Mucosa of stomach (tissue), 1 donor: ENCODE results near the gene PNPLA1.

ENCODE experiments used
- H3K27me3 ChIP-seq: one replicate; pipeline ENCODE4 v1.7.0; 2013; ENCODE audit warnings: mild to moderate bottlenecking, low read length; ENCODE audit not compliant: control insufficient read depth, insufficient read depth
- H3K36me3 ChIP-seq: one replicate; pipeline ENCODE4 v1.7.0; 2013; ENCODE audit warnings: low read length; ENCODE audit not compliant: control insufficient read depth, insufficient read depth
- H3K4me1 ChIP-seq: one replicate; pipeline ENCODE4 v1.7.0; 2013; ENCODE audit warnings: mild to moderate bottlenecking, low read length; ENCODE audit not compliant: control insufficient read depth, insufficient read depth
- H3K4me3 ChIP-seq: one replicate; pipeline ENCODE4 v1.7.0; 2013; ENCODE audit warnings: low read length
- H3K9ac ChIP-seq: one replicate; pipeline ENCODE4 v1.7.0; 2013; ENCODE audit warnings: mild to moderate bottlenecking, low read length, moderate library complexity
- H3K9me3 ChIP-seq: one replicate; pipeline ENCODE4 v1.7.0; 2013; ENCODE audit warnings: mild to moderate bottlenecking, low read length, moderate library complexity; ENCODE audit not compliant: control insufficient read depth
- donor health status: Pancreatic carcinoma.

PNPLA1 gene

DNA sequence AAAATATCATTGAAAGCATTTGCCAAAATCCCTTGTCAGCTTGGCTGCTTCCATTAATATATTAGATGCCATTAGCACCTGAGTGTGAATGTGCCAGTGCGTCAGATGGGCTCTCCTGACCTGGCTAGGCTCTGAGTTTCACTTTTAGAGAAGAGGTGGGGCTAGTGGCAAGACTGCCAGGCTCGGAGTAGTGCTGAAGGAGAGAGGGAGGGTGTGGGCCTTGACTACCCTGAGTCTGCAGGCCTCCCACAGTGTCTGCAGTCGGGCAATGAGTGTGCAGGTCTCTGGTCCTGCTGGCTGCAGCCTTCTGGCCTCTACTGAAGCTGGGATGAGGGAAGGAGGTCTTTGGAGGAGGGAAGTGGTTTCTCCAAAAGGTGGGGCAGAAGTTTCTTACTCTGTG is 34.6 kb upstream of the PNPLA1 start:
- Histone ChIP-seq H3K27me3 (no peaks in the 10 kb centered on the region), H3K4me3 (no peak overlapping the region), H3K9ac (no peak overlapping the region), H3K36me3 (no peaks in the 10 kb centered on the region), H3K9me3 (no peaks in the 10 kb centered on the region), H3K4me1 (no peaks in the 10 kb centered on the region)

GRCh38 chr6:36235862-36236261 is 34.0 kb upstream of the PNPLA1 start:
- Histone ChIP-seq H3K9me3 (no peaks in the 10 kb centered on the region), H3K4me3 (no peak overlapping the region), H3K27me3 (no peaks in the 10 kb centered on the region), H3K4me1 (no peaks in the 10 kb centered on the region), H3K9ac (no peak overlapping the region), H3K36me3 (no peaks in the 10 kb centered on the region)

GRCh38 chr6:36239774-36240173 is 30.1 kb upstream of the PNPLA1 start:
- Histone ChIP-seq H3K36me3 (no peaks in the 10 kb centered on the region), H3K9me3 (no peaks in the 10 kb centered on the region)

GRCh38 chr6:36241728-36242127 is 28.1 kb upstream of the PNPLA1 start:
- Histone ChIP-seq H3K9ac (no peak overlapping the region), H3K9me3 (no peaks in the 10 kb centered on the region), H3K4me1 (peaks cover 9% of the 10 kb centered on the region), H3K36me3 (no peaks in the 10 kb centered on the region), H3K27me3 (no peaks in the 10 kb centered on the region), H3K4me3 (no peak overlapping the region)

More at GRCh38 chr6:36239774-36240173, 30.1 kb upstream of the PNPLA1 start:
- Histone ChIP-seq H3K9ac (no peak overlapping the region), H3K4me1 (no peaks in the 10 kb centered on the region), H3K27me3 (no peaks in the 10 kb centered on the region), H3K4me3 (no peak overlapping the region)

- H3K36me3 ChIP-seq: no peaks in the 10 kb centered on the region
- no peak overlapping the region for H3K9ac ChIP-seq
- H3K27me3 ChIP-seq: no peaks in the 10 kb centered on the region
- H3K4me1 ChIP-seq: peaks cover 9% of the 10 kb centered on the region
- no peaks in the 10 kb centered on the region for H3K9me3 ChIP-seq
- no peak overlapping the region for H3K4me3 ChIP-seq
These were observed 27.7 kb upstream of the PNPLA1 start for GRCh38 chr6:36242161-36242560.

DNA sequence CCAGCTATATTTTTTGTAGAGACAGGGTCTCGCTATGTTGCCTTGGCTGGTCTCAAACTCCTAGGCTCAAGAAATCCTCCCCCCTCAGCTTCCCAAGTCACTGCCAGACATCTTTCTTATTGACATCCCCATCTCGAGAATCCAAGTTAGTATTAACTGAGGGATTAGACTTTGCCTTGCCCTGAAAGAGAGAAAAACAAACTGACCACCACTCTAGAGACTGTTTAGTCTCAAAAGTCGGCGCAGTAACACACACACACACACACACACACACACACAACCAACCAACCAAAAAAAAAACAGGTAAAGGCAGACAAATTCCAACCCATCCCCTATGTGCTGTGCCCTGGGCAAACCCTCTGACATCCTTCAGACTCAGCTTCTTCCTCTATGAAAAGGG is 27.2 kb upstream of the PNPLA1 start:
- H3K4me1 ChIP-seq: peaks cover 9% of the 10 kb centered on the region
- no peaks in the 10 kb centered on the region for H3K9me3 ChIP-seq
- no peak overlapping the region for H3K9ac ChIP-seq
- H3K36me3 ChIP-seq: no peaks in the 10 kb centered on the region
- H3K4me3 ChIP-seq: no peak overlapping the region
- H3K27me3 ChIP-seq: no peaks in the 10 kb centered on the region

- Histone ChIP-seq H3K4me1 (peaks cover 9% of the 10 kb centered on the region), H3K36me3 (no peaks in the 10 kb centered on the region), H3K9me3 (no peaks in the 10 kb centered on the region), H3K9ac (no peak overlapping the region), H3K4me3 (no peak overlapping the region), H3K27me3 (no peaks in the 10 kb centered on the region)
These were observed 26.2 kb upstream of the PNPLA1 start for GRCh38 chr6:36243562-36244212.

DNA sequence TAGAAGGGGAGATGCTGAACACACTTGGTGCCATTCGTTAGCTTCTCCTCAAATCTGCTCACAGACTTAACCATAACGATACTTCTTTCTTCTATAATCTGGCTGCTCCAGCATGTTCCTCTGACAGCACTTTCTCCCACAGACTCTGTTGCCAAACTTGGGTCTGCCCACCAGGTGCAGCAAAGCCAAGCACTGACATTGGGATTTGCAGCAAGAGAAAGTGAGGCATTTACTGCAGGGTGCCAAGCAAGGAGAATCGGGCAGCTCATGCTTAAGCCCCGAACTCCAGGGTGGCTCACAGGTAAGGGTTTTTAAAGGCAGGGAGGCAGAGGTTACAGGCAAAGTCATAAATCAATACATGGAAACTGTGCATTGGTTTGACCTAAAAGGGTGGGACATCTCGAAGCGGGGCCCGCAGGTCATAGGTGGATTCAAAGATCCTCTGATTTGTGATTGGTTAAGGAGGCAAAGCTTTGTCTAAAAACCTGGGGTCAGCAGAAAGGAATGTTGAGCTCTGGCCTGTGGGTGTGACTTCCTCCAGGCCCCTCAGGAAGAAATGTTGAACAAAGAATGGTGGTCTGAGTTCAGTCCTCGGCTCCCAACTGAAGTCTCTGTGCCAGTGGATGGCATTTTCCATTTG is 25.1 kb upstream of the PNPLA1 start:
- H3K4me1 ChIP-seq: peaks cover 9% of the 10 kb centered on the region
- no peaks in the 10 kb centered on the region for H3K9me3 ChIP-seq
- no peak overlapping the region for H3K4me3 ChIP-seq
- no peaks in the 10 kb centered on the region for H3K27me3 ChIP-seq
- no peak overlapping the region for H3K9ac ChIP-seq
- no peaks in the 10 kb centered on the region for H3K36me3 ChIP-seq

DNA sequence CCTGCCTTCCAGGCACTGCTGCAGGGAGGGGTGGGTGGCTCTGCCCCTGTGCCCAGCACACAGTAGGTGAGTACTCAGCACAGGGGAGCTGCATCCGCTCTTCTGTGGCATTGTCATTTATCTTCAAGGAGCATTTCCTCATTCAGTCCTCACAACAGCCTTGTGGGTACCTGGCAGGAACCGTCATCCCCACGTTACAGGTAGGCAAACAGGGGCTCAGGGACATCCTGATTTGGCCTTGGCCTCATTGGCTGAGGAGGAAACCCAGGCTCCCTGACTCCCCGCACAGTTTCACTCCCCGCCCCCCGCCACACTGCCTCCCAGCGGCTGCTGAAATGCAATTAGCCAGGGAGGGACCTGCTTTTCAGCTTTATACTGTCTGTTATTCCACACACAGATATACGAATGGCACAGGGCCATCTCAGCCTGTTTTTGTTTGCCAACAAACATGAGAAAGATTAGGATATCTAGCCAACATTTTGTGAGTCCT is 24.2 kb upstream of the PNPLA1 start:
- Histone ChIP-seq H3K4me1 (peaks cover 9% of the 10 kb centered on the region), H3K4me3 (no peak overlapping the region), H3K36me3 (no peaks in the 10 kb centered on the region), H3K27me3 (no peaks in the 10 kb centered on the region), H3K9ac (no peak overlapping the region), H3K9me3 (no peaks in the 10 kb centered on the region)

- H3K4me3 ChIP-seq: no peak overlapping the region
These were observed 23.2 kb upstream of the PNPLA1 start for GRCh38 chr6:36246506-36247268.

DNA sequence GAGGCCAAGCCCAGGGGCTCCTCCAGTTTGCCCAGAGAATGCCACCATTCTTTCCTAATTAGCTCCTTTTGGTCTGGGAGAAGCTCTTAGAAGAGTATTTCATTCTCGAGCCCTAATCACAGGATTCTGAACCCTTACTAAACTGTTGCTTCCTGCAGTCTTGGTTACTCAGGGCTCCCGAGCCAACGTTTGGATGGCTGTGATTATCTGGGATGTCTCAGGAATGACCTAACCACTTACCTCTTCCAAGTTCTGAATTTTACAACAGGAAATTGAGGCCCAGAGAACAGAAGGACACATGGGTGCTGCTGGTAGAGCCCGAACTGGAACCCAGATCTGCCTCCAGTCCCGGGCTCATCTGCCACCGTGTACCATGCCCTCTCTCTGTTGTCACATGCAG is 22.2 kb upstream of the PNPLA1 start:
- Histone ChIP-seq H3K36me3 (no peaks in the 10 kb centered on the region), H3K9me3 (no peaks in the 10 kb centered on the region), H3K4me3 (no peak overlapping the region), H3K27me3 (no peaks in the 10 kb centered on the region), H3K9ac (no peak overlapping the region), H3K4me1 (peaks cover 9% of the 10 kb centered on the region)

More at GRCh38 chr6:36246506-36247268, 23.2 kb upstream of the PNPLA1 start:
- no peaks in the 10 kb centered on the region for H3K9me3 ChIP-seq
- no peaks in the 10 kb centered on the region for H3K36me3 ChIP-seq
- no peak overlapping the region for H3K9ac ChIP-seq
- no peaks in the 10 kb centered on the region for H3K27me3 ChIP-seq
- peaks cover 9% of the 10 kb centered on the region for H3K4me1 ChIP-seq

DNA sequence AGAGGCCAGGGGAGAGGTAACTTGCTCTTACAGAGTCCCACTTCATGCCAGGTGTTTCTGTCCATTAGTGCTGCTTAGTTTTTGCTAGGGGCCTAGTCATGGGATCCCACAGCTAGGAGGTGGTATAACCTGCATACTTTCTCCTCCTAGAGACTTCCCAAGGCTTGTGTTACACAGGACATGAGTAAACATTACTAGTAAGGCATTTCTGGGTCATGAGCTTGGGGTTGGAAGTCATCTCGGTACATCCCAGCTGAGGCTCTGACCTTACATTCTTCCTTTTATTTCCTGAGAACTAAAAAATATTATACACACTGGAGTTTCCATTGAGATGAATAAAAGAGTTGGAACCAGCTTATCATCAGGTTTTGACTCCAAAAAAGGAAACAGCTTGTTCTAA is 20.9 kb upstream of the PNPLA1 start:
- no peaks in the 10 kb centered on the region for H3K36me3 ChIP-seq
- peaks cover 9% of the 10 kb centered on the region for H3K4me1 ChIP-seq
- no peak overlapping the region for H3K4me3 ChIP-seq
- H3K27me3 ChIP-seq: no peaks in the 10 kb centered on the region
- no peaks in the 10 kb centered on the region for H3K9me3 ChIP-seq
- no peak overlapping the region for H3K9ac ChIP-seq
